T-helper 17 cell (primary cell): ENCODE data around the gene TBCC. TPM values are rescaled to one million over a fixed set of nuclear protein-coding genes. Genes with fewer than 3 reads are reported as not detected.
"Not testable (repeated sequence)": the region's sequence is repeated elsewhere in the genome, so short reads cannot be mapped to it uniquely, and the experiment has no call there.

Experiments
- ATAC-seq: fragments of 150-1000 bp; cut with Tn5 transposase; 2 replicates; pipeline ENCODE4 v1.10.0; 2021; ENCODE audit warnings: mild to moderate bottlenecking, moderate library complexity
- DNase-seq, 3 donors: peaks; one replicate each; pipeline versions ENCODE4 v3.0.0 to v3.0.0-alpha.2; 2020 to 2021
- H3K9me3 ChIP-seq: one replicate; pipeline ENCODE4 v1.7.0; 2013; ENCODE audit warnings: low read length, mild to moderate bottlenecking; ENCODE audit not compliant: control insufficient read depth, poor library complexity, severe bottlenecking
- H3K27ac Mint-ChIP-seq: one replicate; pipeline ENCODE4 v1.8.0; 2022; ENCODE audit warnings: mild to moderate bottlenecking, moderate library complexity, mixed read lengths
- H3K27me3 Mint-ChIP-seq: one replicate; pipeline ENCODE4 v1.8.0; 2022; ENCODE audit warnings: mixed read lengths
- H3K36me3 Mint-ChIP-seq: one replicate; pipeline ENCODE4 v1.8.0; 2022; ENCODE audit warnings: low read depth, mixed read lengths
- H3K4me1 Mint-ChIP-seq: one replicate; pipeline ENCODE4 v1.8.0; 2022; ENCODE audit warnings: mild to moderate bottlenecking, mixed read lengths
- H3K4me3 Mint-ChIP-seq: one replicate; pipeline ENCODE4 v1.8.0; 2022; ENCODE audit warnings: mild to moderate bottlenecking, moderate library complexity, mixed read lengths
- total RNA-seq, 4 donors: library from RNA in 2 of 4; stranded (reverse) in 2 of 4; gene quantifications; one replicate each; pipeline ENCODE4 v1.2.3 and lab custom pipeline; 2022 to 2026

Gene TBCC
- total RNA-seq, 2 donors from 2014 or later: 71.5 to 73.2 TPM

GRCh38 chr6:42710316-42710715 is 35.6 kb downstream of the TBCC start:
- no peaks in the 10 kb centered on the region for H3K9me3 ChIP-seq
- DNase-seq: no peak
- H3K4me3 Mint-ChIP-seq: no peak overlapping the region
- H3K36me3 Mint-ChIP-seq: no peaks in the 10 kb centered on the region
- H3K27me3 Mint-ChIP-seq: peaks cover 12% of the 10 kb centered on the region
- ATAC-seq: no peak
- no peak overlapping the region for H3K27ac Mint-ChIP-seq
- H3K4me1 Mint-ChIP-seq: peaks cover 2% of the 10 kb centered on the region

DNA sequence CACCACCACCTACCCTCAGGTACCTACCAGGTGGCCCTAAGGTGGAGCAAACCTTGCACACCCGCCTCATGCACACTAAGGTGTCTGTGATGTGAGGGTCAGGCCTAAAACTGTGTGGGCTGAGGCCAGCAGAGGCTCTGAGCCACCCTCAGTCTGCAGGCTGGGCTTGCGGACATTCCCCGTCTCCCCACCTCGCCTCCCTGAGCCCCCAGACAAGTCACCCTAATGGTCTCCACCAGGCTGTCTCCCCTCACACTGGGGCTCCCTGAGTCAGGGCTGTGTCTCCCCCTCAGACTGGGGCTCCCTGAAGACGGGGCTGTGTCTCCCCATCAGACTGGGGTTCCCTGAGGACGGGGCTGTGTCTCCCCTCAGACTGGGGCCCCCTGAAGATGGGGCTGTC is 36.0 kb downstream of the TBCC start:
- no peak for DNase-seq
- Mint-ChIP-seq H3K4me3 (no peak overlapping the region), H3K27ac (no peak overlapping the region), H3K36me3 (no peaks in the 10 kb centered on the region), H3K4me1 (peaks cover 2% of the 10 kb centered on the region), H3K27me3 (peaks cover 12% of the 10 kb centered on the region)
- no peak for ATAC-seq
- no peaks in the 10 kb centered on the region for H3K9me3 ChIP-seq

GRCh38 chr6:42708096-42708495 is 37.8 kb downstream of the TBCC start:
- H3K9me3 ChIP-seq: no peaks in the 10 kb centered on the region
- Mint-ChIP-seq H3K27ac (no peak overlapping the region), H3K4me1 (peaks cover 2% of the 10 kb centered on the region), H3K4me3 (no peak overlapping the region), H3K27me3 (peaks cover 12% of the 10 kb centered on the region), H3K36me3 (no peaks in the 10 kb centered on the region)
- ATAC-seq: no peak
- no peak for DNase-seq

DNA sequence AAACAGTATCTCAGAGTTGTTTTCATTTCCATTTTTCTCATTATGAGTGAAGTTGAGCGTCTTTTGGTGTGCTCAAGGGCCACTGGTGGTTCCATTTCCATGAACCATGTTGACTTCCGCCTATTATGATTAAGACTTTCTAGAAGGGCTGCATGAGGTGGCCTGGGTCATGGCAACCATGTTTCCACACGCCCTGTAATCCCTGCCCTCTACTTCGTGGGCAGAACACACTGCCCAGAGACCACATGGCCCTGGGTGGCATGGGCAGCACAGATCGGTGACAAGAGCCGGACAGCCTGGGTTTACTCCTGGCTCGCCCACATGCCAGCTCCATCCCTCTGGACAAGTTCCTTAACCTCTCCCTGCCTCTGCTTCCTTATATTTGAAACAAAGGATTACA is 38.3 kb downstream of the TBCC start:
- H3K36me3 Mint-ChIP-seq: no peaks in the 10 kb centered on the region
- peaks cover 12% of the 10 kb centered on the region for H3K27me3 Mint-ChIP-seq
- H3K27ac Mint-ChIP-seq: no peak overlapping the region
- DNase-seq: no peak
- no peak overlapping the region for H3K4me3 Mint-ChIP-seq
- no peaks in the 10 kb centered on the region for H3K9me3 ChIP-seq
- peaks cover 2% of the 10 kb centered on the region for H3K4me1 Mint-ChIP-seq
- no peak for ATAC-seq

DNA sequence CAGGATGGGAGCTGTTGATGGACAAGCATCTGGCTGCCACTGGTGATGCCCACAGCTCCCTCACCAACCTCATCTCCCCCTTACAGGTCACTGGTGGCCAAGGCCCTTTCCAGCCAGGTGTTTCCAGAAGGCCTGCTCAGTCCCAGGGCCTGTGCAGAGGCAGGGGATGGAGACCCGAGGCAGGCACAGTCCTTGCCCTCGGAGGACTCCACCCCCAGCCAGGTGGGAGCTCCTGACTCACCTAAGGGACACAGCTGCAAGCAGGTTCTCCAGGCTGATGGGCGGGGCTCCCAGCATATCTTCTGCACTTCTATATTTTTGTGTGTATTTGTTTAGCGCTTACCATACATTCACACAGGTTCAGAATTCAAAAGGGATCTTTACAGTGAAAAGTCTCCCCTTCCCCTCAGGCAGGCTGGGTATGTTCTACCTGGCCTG is 40.9 kb downstream of the TBCC start:
- no peak overlapping the region for H3K27ac Mint-ChIP-seq
- peaks cover 12% of the 10 kb centered on the region for H3K27me3 Mint-ChIP-seq
- H3K9me3 ChIP-seq: no peaks in the 10 kb centered on the region
- no peak overlapping the region for H3K4me3 Mint-ChIP-seq
- no peaks in the 10 kb centered on the region for H3K36me3 Mint-ChIP-seq
- ATAC-seq (no peak), DNase-seq (no peak)
- peaks cover 2% of the 10 kb centered on the region for H3K4me1 Mint-ChIP-seq

DNA sequence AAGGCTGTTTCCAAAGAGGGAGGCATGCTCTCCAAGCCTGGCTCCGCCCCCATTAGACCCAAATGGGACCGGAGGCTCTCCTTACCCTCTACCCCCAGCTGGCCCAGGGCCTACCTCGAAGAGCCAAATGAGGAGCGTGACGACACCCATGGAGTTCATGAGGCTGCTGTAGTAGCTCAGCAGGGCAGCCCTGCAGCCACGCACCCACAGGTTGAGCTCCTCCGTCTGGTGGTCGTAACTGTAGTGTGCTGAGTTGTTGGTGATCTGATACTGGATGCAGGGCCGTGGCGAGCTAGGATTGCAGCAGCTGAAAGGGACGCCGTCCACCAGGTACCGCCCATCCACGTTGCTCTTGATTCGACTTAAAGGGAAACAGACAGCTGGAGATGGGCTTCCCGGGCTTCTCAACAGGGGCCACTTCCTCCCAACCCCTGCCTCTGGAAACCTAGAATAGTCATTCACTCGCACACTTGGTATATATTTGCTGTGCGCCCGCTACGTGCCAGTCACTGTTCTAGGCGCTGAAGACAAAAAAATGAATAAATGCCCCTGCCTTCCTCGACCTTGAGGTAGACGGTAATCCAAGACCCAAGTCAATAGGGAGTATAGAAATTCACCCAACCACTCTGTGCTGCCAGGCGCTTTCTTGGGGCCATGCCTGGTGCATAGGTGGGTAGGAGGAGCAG is 41.5 kb downstream of the TBCC start:
- DNase-seq: no peak

DNA sequence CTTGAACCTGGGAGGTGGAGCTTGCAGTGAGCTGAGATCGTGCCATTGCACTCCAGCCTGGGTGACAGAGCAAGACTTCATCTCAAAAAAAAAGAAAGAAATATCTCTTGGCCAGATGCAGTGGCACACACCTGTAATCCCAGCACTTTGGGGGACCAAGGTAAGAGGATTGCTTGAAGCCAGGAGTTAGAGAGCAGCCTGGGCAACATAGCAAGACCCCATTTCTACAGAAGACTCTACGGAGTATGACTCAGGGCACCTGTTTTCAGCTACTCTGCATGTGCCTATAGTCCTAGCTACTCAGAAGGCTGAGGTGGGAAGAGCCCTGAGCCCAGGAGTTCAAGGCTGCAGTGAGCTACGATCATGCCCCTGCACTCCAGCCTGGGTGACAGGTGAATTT is 43.1 kb downstream of the TBCC start:
- not testable (repeated sequence) for ATAC-seq, H3K9me3 ChIP-seq, H3K27ac Mint-ChIP-seq, DNase-seq, H3K4me1 Mint-ChIP-seq, H3K4me3 Mint-ChIP-seq, H3K36me3 Mint-ChIP-seq
- H3K27me3 Mint-ChIP-seq: peaks cover 11% of the 10 kb centered on the region

More for the DNA sequence above, 41.5 kb downstream of the TBCC start:
- peaks cover 2% of the 10 kb centered on the region for H3K4me1 Mint-ChIP-seq
- H3K27ac Mint-ChIP-seq: no peak overlapping the region
- H3K27me3 Mint-ChIP-seq: peaks cover 12% of the 10 kb centered on the region
- no peak overlapping the region for H3K4me3 Mint-ChIP-seq
- H3K9me3 ChIP-seq: no peaks in the 10 kb centered on the region
- no peak for ATAC-seq
- no peaks in the 10 kb centered on the region for H3K36me3 Mint-ChIP-seq

- H3K27me3 Mint-ChIP-seq: peaks cover 5% of the 10 kb centered on the region
- ATAC-seq (no peak), DNase-seq (no peak)
- H3K4me1 Mint-ChIP-seq: peaks cover 3% of the 10 kb centered on the region
- no peak overlapping the region for H3K4me3 Mint-ChIP-seq
- H3K27ac Mint-ChIP-seq: no peak overlapping the region
- H3K9me3 ChIP-seq: no peaks in the 10 kb centered on the region
- H3K36me3 Mint-ChIP-seq: no peaks in the 10 kb centered on the region
These were observed 43.7 kb downstream of the TBCC start for GRCh38 chr6:42702200-42702599.

DNA sequence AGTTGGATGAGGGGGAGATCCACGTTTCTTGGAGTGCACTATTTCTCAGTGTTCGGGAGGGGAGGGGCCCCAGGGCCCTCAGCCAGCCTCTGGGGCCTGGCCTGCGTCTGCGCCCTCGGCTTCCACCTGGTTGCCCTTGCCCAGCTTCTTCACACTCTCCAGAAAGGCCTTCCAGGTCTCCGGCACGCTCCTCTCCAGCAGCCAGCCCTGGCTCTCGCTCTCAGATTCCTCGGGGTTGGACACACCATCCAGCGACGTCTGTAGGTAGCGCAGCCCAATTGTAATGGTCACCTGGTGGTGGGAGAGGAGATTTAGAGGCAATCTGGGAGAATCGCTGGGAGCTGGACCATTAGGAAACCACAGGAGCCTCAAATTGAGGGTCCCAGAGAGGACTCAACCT is 47.7 kb downstream of the TBCC start:
- Mint-ChIP-seq H3K4me1 (peaks cover 11% of the 10 kb centered on the region), H3K4me3 (no peak overlapping the region), H3K36me3 (peaks cover 2% of the 10 kb centered on the region), H3K27ac (no peak overlapping the region), H3K27me3 (no peaks in the 10 kb centered on the region)
- no peak for ATAC-seq
- DNase-seq: no peak
- no peaks in the 10 kb centered on the region for H3K9me3 ChIP-seq

- Mint-ChIP-seq H3K27me3 (no peaks in the 10 kb centered on the region), H3K4me3 (no peak overlapping the region), H3K36me3 (peaks cover 2% of the 10 kb centered on the region), H3K4me1 (peaks cover 11% of the 10 kb centered on the region), H3K27ac (peak overlapping the region; percentile 27)
- ATAC-seq (no peak), DNase-seq (no peak)
- H3K9me3 ChIP-seq: no peaks in the 10 kb centered on the region
These were observed 48.6 kb downstream of the TBCC start for GRCh38 chr6:42697268-42697655.

DNA sequence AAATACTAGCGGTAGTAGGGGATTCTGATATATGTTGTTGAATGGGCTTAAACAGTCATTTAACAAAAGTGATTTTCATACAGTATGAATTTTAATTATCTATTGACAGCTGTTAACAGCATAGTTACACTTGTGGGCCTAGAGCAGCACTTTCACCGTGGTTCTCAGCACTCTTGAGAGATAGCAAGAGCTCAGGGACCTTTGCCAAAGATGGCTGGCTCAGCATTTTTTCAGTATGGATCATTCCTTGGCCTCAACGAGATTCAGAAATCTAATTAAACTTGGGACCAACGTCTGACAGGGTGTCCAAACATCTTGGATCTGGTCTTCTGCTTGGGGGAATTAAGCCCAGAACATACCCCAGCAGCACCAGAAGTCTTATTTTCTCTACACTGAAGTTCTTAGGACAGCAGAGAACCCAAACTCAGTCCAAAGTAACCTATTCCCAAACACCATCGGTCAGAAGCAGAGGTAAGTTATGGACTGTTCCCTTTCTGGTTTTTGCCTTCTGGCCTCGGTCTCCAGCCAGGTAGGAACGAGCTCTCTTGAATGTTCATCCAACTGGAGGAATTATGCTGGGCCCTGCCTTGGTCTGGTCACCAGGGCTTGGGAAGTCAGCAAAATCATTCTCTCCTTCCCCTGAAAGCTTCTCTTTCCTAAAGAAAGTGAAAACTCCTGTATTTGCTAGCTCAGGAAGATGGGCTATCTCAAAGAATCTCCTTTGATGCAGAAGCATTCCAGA is 49.2 kb downstream of the TBCC start:
- H3K27me3 Mint-ChIP-seq: no peaks in the 10 kb centered on the region
- no peak for DNase-seq
- no peaks in the 10 kb centered on the region for H3K9me3 ChIP-seq

DNA sequence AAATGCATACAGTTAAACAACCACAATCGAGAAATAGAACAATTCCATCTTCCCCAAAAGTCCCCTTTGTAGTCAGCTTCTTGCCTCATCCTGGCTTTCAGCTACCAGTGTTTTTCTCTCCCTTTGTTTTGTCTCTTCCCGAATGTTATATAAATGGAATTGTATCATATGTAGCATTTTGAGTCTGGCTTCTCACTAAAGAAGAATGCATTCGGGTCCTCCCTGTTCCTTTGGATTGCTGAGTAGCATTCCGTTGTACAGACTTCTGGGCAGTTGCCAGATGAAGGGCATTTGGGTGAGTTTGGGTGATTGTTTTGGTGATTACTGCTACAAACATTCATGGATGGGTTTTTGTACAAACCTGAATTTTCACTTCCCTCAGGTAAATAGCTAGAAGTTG is 51.3 kb downstream of the TBCC start:
- peaks cover 5% of the 10 kb centered on the region for H3K36me3 Mint-ChIP-seq
- DNase-seq (no peak), ATAC-seq (no peak)
- no peak overlapping the region for H3K4me3 Mint-ChIP-seq
- peak overlapping the region; percentile 91 for H3K27ac Mint-ChIP-seq
- peaks cover 16% of the 10 kb centered on the region for H3K4me1 Mint-ChIP-seq
- no peaks in the 10 kb centered on the region for H3K27me3 Mint-ChIP-seq
- no peaks in the 10 kb centered on the region for H3K9me3 ChIP-seq

More for the DNA sequence above, 49.2 kb downstream of the TBCC start:
- H3K4me1 Mint-ChIP-seq: peaks cover 11% of the 10 kb centered on the region
- H3K36me3 Mint-ChIP-seq: peaks cover 2% of the 10 kb centered on the region
- no peak overlapping the region for H3K4me3 Mint-ChIP-seq
- ATAC-seq: no peak
- H3K27ac Mint-ChIP-seq: peak overlapping the region; percentile 27
